ENCODE measurements around the gene GAST. TPM values are rescaled to one million over a fixed set of nuclear protein-coding genes. Genes with fewer than 3 reads are reported as not detected.

GAST gene
- total and polyA plus RNA-seq, 9 of the 15 experiments (the other 6 are each of a cell fraction or from before 2014, with no cell fraction given): not detected

- TF ChIP-seq SREBF2 (CRISPR knock-in tag; IDR thresholded peaks at IDR 0.05) (no peak), ZNF778 (CRISPR knock-in tag; IDR thresholded peaks at IDR 0.05) (no peak), GABPB2 (CRISPR knock-in tag; conservative IDR thresholded peaks at IDR 0.05) (no peak), KHSRP (IDR thresholded peaks at IDR 0.05) (no peak; the same call in 1 of the 2 replicates), MEF2D (tag; conservative IDR thresholded peaks at IDR 0.05; ENCODE audit: low read depth) (no peak), PRMT5 (CRISPR knock-in tag; IDR thresholded peaks at IDR 0.05) (no peak), ZNF184 (CRISPR knock-in tag; IDR thresholded peaks at IDR 0.05) (no peak), ZNF239 (CRISPR knock-in tag; IDR thresholded peaks at IDR 0.05) (no peak), REST (IDR thresholded peaks at IDR 0.05; ENCODE audit: borderline replicate concordance) (0 out of 2 replicates have a peak, but pooled peaks have one; percentile 29), REST (CRISPR knock-in tag; IDR thresholded peaks at IDR 0.05; ENCODE audit: low read depth) (no peak), ETV6 (IDR thresholded peaks at IDR 0.05; ENCODE audit: borderline replicate concordance in 1 of 2, low read depth in 2 of 2, low read length in 1 of 2) (no peak; a peak in 1 of 4 replicates), ETV6 (CRISPR knock-in tag; IDR thresholded peaks at IDR 0.05; ENCODE audit: borderline replicate concordance) (no peak), THRAP3 (IDR thresholded peaks at IDR 0.05; ENCODE audit: borderline replicate concordance) (peak; percentile 74; the same call in 1 of the 2 replicates), ZNF76 (CRISPR knock-in tag; IDR thresholded peaks at IDR 0.05; ENCODE audit: borderline replicate concordance) (no peak), HDAC1 (IDR thresholded peaks at IDR 0.05) (peak in 1 of 2 experiments; percentile 81; a peak in 2 of 4 replicates), RCOR1 (IDR thresholded peaks at IDR 0.05; ENCODE audit: borderline replicate concordance in 1 of 2, low read depth in 2 of 2, low read length in 2 of 2) (no peak), E2F3 (CRISPR knock-in tag; IDR thresholded peaks at IDR 0.05) (peak; percentile 33; the same call in 1 of the 2 replicates)
- TF ChIP-seq, protein P1, sequence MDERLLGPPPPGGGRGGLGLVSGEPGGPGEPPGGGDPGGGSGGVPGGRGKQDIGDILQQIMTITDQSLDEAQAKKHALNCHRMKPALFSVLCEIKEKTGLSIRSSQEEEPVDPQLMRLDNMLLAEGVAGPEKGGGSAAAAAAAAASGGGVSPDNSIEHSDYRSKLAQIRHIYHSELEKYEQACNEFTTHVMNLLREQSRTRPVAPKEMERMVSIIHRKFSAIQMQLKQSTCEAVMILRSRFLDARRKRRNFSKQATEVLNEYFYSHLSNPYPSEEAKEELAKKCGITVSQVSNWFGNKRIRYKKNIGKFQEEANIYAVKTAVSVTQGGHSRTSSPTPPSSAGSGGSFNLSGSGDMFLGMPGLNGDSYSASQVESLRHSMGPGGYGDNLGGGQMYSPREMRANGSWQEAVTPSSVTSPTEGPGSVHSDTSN (CRISPR knock-in tag; IDR thresholded peaks at IDR 0.05; ENCODE audit: low read depth): no peak
- TF ChIP-seq, protein P1 (tag; conservative IDR thresholded peaks at IDR 0.05; ENCODE audit: low read depth): no peak
Measured at GRCh38 chr17:41689497-41690299, 22.4 kb upstream of the GAST start (continued).
